ENCODE results near the gene BEAN1.

- no peak for TF ChIP-seq CTCF (IDR thresholded peaks at IDR 0.05; ENCODE audit: low read depth, low read length, poor library complexity, severe bottlenecking)
- no peak for TF ChIP-seq EZH2phosphoT487 (IDR thresholded peaks at IDR 0.05; ENCODE audit: borderline replicate concordance, low read length)
Measured at GRCh38 chr16:66481943-66482390, 54.9 kb downstream of the BEAN1 start.

Measured in DOHH2 (cell line).